GM21515 (cell line): ENCODE results near the gene DSE.

ENCODE experiments used
- ATAC-seq: cut with Tn5 transposase; IDR thresholded peaks from one replicate; pipeline ENCODE4 v1.9.1; 2021; ENCODE audit not compliant: unreplicated experiment

DSE gene

DNA sequence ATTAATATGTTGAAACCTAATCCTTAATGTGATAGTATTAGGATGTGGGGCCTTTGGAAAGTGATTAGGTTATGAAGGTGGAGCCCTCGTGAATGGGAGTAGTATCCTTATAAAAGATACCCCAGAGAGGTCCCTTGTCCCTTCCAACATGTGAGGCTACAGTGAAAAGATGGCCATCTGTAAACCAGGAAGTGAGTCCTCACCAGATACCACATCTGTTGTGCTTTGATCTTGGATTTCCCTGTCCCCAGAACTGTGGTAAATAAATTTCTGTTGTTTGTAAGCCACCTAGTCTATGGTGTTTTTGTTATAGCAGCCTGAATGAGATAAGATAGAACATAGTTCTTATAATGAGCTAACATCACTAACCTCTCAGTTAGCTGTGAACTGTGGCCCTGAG is 73.8 kb downstream of the DSE start:
- no peak for ATAC-seq

DNA sequence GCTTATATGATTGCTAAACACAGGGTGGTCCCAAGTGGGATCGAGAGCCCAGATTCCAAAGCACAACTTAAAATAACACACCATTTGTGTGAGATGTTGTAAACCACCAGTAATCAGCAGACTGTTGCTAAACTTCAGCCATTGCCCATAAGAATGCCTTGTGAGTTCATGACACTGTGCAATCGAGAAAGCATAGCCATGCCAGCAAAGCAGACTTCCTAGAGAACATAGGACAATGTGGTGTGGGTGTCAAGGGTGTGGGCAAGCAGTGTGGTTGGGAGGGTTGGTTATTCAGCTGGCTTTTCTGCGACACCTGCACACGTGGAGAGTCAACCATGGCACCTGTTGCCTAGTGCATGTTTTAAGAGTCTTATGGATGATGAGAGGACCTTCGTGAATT is 74.4 kb downstream of the DSE start:
- ATAC-seq = no peak

DNA sequence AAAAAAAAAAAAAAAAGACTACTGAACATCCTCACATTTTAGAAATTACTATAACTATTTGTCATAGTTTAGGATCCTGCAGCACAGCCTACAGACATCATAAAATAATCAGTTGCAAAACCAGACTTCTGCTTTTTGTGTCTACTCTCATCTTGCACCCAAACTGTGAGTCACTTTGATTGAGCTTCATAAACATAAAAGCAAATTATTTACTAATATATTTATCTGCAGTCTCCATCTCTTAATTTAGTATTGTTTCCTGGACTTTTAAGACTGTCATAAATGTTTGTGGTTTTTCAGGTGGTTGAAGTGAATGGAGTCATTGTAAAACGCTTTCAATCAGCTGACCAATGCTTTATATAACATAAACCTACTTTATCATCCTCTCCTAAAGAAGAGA is 75.7 kb downstream of the DSE start:
- no peak for ATAC-seq

DNA sequence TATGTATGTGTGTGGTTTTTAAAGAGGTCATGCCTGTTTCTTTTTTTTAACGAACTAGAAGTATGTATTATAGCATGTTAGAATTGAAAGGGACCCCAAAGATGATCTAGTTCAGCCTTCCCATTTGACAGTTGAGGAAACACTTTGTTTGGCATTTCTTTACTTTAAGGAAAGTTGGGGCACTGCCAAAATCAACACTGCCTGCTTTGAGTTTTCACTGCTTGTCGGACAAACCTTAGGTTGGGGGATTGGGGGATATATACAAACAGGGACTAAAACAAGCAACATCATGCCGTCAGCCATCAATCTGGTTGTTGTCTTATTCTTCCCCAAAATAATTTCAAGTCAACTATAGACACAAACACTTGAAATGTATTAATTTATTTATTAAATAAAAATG is 76.3 kb downstream of the DSE start:
- no peak for ATAC-seq

DNA sequence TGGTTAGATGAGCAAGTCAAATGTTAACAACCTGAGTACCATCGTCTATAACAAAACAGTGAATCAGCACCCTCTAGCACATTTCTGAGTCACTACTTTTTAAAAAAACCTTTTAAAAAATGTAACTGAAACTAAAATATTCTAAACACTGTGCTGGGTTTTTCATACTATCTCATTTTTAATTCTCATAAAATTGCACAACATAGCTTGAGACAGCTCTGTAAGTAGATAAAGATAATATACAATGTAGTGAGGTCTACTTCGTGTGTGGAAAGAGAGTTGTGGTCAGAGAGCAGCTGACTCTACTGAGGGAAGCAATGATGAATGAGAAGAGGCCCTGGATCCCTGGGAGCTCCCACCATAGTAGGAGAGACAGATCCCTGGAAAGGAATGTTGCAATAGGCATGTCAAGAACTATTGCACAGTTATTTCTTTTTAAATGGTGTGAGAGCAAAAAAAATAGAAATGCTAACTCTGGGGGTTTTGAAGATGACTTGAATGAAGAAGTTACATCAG is 76.8 kb downstream of the DSE start:
- ATAC-seq = no peak

DNA sequence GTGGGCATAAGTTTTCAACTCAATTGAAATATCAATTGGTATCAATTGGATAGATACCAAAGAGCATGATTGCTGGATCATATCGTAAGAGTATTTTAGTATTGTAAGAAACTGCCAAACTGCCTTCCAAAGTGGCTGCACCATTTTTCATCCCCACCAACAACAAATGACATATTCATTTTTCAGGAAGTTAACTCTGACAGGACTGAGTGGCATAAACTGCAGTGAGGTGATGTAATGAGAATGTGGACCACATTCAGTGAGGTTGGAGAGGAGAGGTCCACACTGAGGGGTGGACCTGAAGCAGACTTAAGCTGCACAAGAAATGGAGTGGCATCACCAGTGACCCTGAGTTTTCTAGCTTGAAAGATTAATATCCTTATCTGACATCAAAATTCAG is 78.8 kb downstream of the DSE start:
- ATAC-seq = no peak

DNA sequence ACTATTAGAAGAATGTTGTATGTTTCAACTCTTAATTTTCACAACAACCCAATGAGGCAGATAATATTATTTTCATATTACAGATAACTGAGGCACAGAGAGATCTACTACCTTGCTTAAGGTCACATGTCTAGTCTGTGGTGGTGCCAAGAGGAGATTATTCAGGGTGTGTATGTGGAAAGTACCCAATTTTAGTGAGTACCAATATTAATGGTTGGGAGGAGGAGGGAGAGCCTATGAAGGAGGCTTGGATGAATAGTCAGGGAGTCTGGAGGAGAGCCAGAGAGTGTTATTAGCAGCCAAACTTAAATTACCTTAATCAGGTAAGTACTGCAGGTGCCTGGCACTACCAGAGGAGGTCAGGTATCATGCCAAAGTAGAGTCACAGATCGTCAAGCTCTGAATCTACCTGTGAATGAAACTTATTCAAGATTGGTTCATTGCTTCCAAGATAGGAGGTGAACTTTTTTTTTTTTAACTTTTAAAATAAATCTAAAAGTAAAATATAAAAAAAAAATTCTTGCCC is 79.5 kb downstream of the DSE start:
- ATAC-seq = no peak

DNA sequence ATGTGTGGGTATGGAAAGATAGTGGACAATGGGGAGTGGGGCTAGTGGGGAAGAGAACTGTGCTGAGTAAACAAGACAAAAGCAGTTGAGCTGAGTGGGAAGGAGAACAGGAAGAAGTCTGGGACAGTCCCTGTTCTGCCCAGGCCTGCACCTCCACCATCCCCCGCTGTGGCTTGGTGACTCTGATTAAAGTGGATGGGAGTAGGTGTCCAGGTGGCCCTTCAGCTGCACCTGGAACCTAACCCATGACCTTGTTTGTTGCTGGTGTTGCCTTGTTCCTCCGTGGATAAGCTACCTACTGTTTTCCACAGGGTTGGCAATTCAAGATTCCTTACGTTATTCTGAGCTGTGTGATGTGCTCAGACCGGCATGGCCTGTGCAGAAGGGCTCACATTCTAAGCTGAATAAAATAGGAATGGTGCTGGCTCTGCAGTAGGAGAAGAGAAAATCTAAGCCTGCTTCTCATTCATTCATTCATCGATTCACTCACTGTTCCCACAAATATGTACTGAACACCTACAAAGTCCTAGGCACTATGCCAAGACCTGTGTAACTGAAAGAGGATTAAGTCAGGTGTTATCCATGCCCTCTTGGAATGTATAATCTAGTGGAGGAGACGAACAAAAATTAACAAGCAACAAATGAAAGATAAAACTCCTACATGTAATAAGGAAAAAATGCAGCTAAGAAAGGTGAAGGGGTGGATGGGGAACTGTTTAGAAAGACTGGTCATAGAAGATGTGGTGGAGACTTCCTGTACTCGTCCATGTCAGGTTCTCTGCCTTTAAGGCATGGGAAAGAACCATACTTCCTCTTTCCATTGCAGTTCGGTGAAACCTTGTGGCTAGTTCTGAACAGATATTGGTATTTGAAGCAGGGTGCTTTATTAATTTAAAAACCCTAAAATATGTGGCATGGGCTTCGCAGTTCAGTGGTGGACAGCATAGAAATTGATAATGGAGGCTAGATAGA is 80.3 kb downstream of the DSE start:
- ATAC-seq = peak; percentile 81

DNA sequence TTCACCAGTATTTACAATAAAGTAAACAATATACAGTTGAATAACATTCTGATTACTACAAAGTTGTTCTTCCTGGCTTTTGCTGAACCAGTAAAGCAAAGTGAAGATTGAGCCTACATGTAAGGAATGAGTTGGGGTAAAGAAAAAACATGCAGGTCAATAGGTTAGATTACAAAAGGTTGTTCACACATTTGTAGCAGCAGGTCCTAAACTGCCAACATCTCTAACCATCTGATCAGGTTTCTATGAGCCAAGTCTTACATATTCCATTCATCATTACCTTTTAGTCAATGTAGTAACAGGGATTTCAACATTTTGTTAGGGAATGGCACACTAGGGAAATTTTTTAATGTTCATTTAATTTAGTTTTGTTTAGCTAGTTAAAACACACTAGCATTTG is 81.2 kb downstream of the DSE start:
- ATAC-seq = no peak

DNA sequence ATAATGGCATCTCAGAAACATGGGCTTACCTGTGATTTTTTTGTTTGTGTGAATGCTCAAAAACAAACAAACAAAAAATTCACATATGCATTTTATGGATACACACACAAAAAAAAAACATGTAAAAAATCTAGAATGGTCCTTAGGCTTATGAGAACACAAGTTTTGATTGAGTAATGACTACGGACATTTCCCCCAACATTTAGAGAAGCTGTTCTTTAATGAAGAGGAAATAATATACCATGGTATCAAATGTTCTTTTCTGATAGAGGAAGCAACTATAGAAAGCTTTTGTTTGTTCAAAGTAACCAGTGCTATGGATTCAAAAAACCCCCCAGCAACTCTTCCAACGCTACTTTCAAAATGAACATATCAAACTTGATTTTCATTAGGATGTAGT is 81.8 kb downstream of the DSE start:
- ATAC-seq = no peak

DNA sequence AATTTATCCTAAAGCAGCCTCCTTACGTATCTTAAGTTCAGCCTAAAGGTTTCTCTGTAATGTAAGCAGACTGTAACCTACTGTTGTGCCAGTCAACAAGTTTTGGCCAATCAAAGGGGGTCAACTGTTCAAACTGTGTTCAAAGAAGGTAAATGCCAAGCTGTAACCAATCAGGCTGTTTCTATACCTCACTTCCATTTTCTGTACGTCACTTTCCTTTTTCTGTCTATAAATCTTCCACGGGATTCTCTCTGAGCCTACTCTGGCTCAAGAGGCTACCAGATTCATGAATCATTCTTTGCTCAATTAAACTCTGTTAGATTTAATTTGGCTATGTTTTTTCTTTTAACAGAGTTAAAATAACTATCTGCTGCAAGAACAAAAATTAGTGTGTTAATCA is 85.4 kb downstream of the DSE start:
- ATAC-seq = no peak

DNA sequence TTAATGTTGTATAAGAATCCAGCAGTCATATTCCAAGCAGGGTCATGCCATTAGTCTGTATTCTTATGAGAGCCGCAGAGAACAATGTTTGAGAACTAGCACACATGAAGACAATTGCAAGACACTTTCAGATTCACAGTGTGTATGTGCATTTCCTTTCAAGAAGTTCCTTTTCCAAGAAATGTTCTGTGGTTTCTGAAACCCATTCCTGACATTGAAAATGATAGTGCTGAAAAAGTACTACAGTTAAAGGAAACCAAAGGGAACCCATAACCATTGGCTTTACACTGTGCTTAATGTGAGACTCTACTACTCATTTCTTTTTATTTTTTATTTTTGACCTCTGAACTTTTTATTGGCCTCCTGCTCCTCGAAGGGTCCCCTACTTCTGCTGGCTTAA is 86.2 kb downstream of the DSE start:
- no peak for ATAC-seq

DNA sequence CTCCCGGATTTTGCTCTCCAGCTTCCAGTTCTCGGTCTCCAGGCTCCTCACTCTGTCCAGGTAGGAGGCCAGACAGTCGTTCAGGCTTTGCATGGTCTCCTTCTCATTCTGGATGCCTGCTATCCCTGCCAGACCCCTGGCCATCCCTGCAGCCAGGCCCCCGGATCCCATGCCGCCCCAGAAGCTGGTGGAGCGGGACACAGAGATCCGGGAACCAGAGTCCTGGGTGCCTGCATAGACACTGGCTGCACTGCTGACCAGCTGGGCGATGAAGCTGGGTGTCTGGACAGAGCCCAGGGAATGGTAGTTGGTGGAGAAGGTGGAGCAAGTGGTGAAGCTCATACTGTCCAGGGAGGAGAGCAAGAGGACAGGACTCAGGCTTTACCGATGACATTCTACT is 87.5 kb downstream of the DSE start:
- ATAC-seq = no peak

DNA sequence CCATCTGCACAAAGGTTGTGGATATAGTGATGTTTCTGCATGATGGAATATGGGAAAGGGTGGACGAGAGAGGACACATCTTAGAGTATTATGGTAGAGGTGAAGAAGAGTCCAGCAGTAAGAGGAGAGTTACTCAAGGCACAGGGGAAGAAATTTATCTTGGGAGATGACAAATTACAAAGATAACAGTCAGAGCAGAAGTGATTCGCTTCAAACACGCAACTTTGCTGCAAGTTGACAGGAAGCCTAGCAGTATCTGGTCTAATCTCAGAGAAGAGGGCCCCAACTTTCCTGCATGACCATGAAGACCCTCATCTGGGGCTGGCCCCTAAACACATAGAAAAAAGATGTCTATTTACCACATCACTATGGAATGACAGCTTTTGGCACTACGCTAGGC is 89.2 kb downstream of the DSE start:
- ATAC-seq = no peak

DNA sequence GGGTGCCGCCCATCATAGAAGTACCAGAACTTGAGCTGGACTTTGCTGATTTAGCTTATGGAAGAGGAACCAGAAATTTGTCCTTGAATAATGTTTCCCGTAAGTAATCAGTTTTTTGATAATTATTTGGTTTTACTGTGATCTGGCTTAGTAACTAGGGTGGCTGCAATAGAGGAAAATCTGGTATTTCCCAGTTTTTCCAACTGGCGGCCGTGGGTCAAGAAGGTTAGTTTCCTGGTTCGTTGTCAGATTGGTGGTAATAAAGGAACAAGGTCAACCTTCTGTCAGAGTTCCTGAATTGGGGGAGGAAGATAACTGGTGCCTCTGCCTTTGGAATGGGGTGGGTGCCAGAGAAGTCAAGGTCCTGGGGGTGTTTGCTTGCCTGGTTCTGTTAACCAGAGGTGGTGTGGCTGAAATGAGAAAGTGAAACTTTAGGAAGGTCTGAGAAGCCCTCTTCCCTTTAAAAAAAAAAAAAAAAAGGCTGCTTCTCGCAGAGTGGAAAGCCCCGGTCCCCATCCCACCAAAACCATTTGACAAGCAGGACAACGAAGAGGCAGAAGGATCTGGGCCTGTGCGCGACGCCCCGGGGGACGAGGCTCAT is 90.7 kb downstream of the DSE start, which contains the start of gene CALHM6:
TSS of gene CALHM6 (plus strand) at position 45 of the 601 bp plus-strand sequence. CDS start at position 600, 555 bp downstream.
- ATAC-seq = peak; percentile 8

DNA sequence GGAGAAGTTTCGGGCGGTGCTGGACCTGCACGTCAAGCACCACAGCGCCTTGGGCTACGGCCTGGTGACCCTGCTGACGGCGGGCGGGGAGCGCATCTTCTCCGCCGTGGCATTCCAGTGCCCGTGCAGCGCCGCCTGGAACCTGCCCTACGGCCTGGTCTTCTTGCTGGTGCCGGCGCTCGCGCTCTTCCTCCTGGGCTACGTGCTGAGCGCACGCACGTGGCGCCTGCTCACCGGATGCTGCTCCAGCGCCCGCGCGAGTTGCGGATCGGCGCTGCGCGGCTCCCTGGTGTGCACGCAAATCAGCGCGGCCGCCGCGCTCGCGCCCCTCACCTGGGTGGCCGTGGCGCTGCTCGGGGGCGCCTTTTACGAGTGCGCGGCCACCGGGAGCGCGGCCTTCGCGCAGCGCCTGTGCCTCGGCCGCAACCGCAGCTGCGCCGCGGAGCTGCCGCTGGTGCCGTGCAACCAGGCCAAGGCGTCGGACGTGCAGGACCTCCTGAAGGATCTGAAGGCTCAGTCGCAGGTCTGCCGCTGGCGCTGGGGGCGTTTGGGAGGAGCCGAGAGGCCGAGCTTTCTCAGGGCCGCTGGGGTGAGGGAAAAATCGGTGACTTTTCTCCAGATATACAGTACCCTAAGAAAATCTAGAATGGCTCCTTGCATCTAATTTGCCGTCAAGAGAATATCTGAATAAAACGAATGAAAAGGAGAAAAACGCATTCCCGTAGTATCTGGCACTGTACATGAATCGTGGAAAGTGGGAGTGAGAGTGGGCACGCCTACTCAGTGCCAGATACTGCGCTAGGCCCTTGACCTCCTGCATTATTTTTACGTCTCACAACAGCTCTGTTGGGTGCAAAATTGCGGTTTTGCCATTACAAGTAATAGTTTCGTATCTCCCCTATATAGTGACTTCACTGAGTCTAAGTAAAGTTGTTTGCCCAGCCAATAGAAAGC is 91.5 kb downstream of the DSE start:
- ATAC-seq = peak; percentile 88

DNA sequence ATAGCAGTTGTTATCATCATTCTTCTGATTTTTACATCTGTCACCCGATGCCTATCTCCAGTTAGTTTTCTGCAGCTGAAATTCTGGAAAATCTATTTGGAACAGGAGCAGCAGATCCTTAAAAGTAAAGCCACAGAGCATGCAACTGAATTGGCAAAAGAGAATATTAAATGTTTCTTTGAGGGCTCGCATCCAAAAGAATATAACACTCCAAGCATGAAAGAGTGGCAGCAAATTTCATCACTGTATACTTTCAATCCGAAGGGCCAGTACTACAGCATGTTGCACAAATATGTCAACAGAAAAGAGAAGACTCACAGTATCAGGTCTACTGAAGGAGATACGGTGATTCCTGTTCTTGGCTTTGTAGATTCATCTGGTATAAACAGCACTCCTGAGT is 92.6 kb downstream of the DSE start:
- no peak for ATAC-seq

DNA sequence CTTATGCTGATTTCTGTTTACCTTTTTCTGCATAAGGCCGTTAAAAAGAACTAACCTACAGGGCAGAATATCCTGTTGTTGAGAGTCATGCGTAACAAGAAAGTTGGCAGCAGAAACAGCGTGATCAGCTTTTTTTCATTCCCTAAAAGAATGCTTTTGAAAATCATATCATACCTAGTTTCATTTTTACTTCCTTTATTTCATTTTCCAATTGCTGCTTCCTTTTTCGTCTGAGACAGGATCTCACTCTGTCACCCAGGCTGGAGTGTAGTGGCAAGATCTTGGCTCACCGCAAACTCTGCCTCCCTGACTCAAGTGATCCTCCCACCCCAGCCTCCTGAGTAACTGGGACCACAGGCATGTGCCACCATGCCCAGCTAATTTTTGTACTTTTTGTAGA is 94.5 kb downstream of the DSE start:
- ATAC-seq = no peak

DNA sequence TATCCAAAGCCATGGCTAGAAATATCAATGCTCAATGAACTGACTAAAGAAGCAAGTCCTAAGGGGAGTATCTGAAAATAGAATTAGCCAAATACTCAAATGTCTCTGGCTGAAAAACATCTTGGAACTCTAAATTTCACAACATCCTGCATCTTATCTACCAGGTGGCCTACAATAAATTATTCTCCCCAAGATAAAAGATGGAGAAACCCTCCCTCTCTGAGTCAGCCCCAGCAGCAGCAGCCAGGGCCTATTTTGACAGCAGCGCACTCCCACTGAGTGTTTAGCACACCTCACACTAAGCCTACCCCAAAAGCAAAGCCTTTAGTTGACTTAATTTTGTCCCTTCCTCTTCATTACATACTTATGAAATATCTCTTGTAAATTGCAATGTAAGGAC is 96.3 kb downstream of the DSE start:
- no peak for ATAC-seq

DNA sequence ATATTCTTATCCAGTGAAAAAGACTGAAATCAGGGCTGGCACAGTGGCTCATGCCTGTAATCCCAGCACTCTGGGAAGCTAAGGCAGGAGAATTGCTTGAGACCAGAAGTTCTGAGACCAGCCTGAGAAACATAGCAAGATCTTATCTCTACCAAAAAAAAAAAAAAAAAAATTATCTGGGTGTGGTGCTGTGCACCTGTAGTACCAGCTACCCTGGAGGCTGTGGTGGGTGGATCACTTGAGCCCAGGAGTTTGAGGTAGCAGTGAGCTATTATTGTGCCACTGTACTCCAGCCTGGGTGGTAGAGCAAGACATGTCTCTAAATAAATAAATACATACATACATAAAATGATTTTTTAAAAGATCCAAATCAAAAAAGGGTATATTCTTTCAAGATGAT is 96.8 kb downstream of the DSE start:
- ATAC-seq = no peak

DNA sequence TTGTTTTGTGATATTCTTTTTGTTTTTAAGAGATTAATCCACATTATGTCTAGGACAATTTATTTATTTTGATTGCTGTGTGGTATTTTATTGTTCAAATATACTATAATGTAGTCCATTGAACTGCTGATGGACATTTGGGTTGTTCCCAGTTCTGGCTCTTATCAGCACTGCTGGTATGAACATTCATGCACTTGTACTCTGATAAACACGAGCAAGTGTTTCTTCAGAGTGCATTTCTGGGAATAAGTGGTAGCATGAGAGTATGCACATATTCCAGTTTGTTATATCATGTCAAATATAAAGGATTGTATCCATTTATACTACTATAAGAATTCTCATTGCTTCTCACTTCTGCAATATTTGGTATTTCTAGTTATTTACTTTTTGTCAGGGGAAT is 97.5 kb downstream of the DSE start:
- ATAC-seq = no peak
